Activated naive CD8-positive, alpha-beta T cell treated with anti-CD3 and anti-CD28 coated beads, Interleukin-2, amount 50 U/mL, for 16 hours (primary cell): Measurements from ENCODE around the gene CNKSR3.

Experiments used
- DNase-seq: peaks from one replicate; pipeline ENCODE4 v3.0.0-alpha.2; 2020; ENCODE audit warnings: low read depth, low spot score

Gene CNKSR3

GRCh38 chr6:154383273-154383672 lies 127.2 kb downstream of the CNKSR3 start:
- no peak for DNase-seq

- no peak for DNase-seq
These were observed 127.7 kb downstream of the CNKSR3 start for GRCh38 chr6:154382740-154383139.

- no peak for DNase-seq
These were observed 128.9 kb downstream of the CNKSR3 start for GRCh38 chr6:154381548-154381947.

- DNase-seq = no peak
These were observed 129.7 kb downstream of the CNKSR3 start for GRCh38 chr6:154380741-154381140.

GRCh38 chr6:154379585-154379984 lies 130.9 kb downstream of the CNKSR3 start:
- no peak for DNase-seq

GRCh38 chr6:154378518-154378917 lies 132.0 kb downstream of the CNKSR3 start:
- no peak for DNase-seq

- no peak for DNase-seq
These were observed 132.8 kb downstream of the CNKSR3 start for GRCh38 chr6:154377726-154378125.

- no peak for DNase-seq
These were observed 136.5 kb downstream of the CNKSR3 start for GRCh38 chr6:154373971-154374370.

- DNase-seq = no peak
These were observed 139.2 kb downstream of the CNKSR3 start for GRCh38 chr6:154371281-154371680.

GRCh38 chr6:154370545-154370944 lies 139.9 kb downstream of the CNKSR3 start:
- no peak for DNase-seq

- DNase-seq = no peak
These were observed 142.4 kb downstream of the CNKSR3 start for GRCh38 chr6:154367839-154368695.

- no peak for DNase-seq
These were observed 143.1 kb downstream of the CNKSR3 start for GRCh38 chr6:154367336-154367735.

GRCh38 chr6:154363821-154364220 lies 146.7 kb downstream of the CNKSR3 start:
- DNase-seq = no peak

- DNase-seq = no peak
These were observed 149.0 kb downstream of the CNKSR3 start for GRCh38 chr6:154361476-154361875.

- DNase-seq = no peak
These were observed 150.0 kb downstream of the CNKSR3 start for GRCh38 chr6:154360476-154360875.

- no peak for DNase-seq
These were observed 150.8 kb downstream of the CNKSR3 start for GRCh38 chr6:154359679-154360078.

- no peak for DNase-seq
These were observed 151.3 kb downstream of the CNKSR3 start for GRCh38 chr6:154359161-154359574.

GRCh38 chr6:154358019-154358545 lies 152.4 kb downstream of the CNKSR3 start:
- no peak for DNase-seq

- DNase-seq = no peak
These were observed 153.8 kb downstream of the CNKSR3 start, which contains the start of gene IPCEF1 for GRCh38 chr6:154356690-154357089. TSS of gene IPCEF1 (minus strand) at chr6:154356803. CDS start at chr6:154265947, 90,856 bp downstream.

GRCh38 chr6:154356113-154356512 lies 154.4 kb downstream of the CNKSR3 start:
- no peak for DNase-seq

GRCh38 chr6:154354265-154354777 lies 156.2 kb downstream of the CNKSR3 start:
- no peak for DNase-seq

- DNase-seq = no peak
These were observed 156.9 kb downstream of the CNKSR3 start for GRCh38 chr6:154353626-154354025.
